ENCODE measurements around the gene CARD8. TPM values are rescaled to one million over a fixed set of nuclear protein-coding genes. Genes with fewer than 3 reads are reported as not detected.
"Not testable (repeated sequence)": the region's sequence is repeated elsewhere in the genome, so short reads cannot be mapped to it uniquely, and the experiment has no call there.

Gene CARD8
- total RNA-seq, 1 experiment from 2014 or later, result 25.6 TPM

DNA sequence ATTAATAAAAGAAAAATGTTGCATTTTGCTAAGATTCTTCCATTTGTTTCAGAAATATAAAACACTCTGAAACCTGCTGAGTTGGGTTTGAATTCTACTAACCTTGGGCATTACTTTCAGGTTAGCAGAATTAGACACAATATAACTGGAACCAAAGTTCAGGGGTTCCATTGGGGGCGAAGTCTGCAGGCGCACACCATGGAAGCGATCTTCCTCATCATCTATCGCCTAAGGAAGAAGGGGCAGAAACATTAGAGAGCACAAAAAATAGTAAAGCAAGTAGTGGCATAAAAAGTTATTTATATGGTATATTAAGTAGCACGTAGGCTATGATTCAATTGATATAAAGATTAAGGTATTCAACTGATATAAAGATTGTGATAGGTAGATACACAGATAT is 34.1 kb downstream of the CARD8 start:
- no peaks in the 10 kb centered on the region for H3K36me3 ChIP-seq (ENCODE audit: low read depth)
- BruUV-seq (replicated peaks), result no TSS peak
- no peaks in the 10 kb centered on the region for H3K9me3 ChIP-seq (ENCODE audit: insufficient read depth, low read depth)
- no peak overlapping the region for H3K27ac ChIP-seq
- no peaks in the 10 kb centered on the region for H3K79me2 ChIP-seq (ENCODE audit: low read depth)
- no peaks in the 10 kb centered on the region for H3K9me2 ChIP-seq (ENCODE audit: insufficient read depth)
- TF ChIP-seq CTCF (conservative IDR thresholded peaks at IDR 0.05) (no peak), EZH2 (IDR thresholded peaks at IDR 0.05; ENCODE audit: low read depth) (no peak)
- ChIA-PET POLR2A (ENCODE audit: unreplicated experiment) (no interaction called here), CTCF (no interaction called here)
- H3F3A ChIP-seq (ENCODE audit: insufficient read depth, low read depth), result no peaks in the 10 kb centered on the region; the same call in 1 of the 2 replicates
- H4K20me1 ChIP-seq (ENCODE audit: insufficient read depth), result no peaks in the 10 kb centered on the region
- H3K27me3 ChIP-seq (ENCODE audit: insufficient read depth, low read depth), result no peaks in the 10 kb centered on the region
- no peak overlapping the region for H2AFZ ChIP-seq
- no peak overlapping the region for H3K4me3 ChIP-seq
- DNase-seq, result no peak
- H3K4me2 ChIP-seq, result no peak overlapping the region
- H3K4me1 ChIP-seq (replicated peaks; ENCODE audit: insufficient read depth), result peaks cover 7% of the 10 kb centered on the region; the same call in 1 of the 2 replicates
- intact Hi-C loops (cut with micrococcal nuclease; ENCODE audit: unreplicated experiment), result no loop called here

- H3K9me3 ChIP-seq (ENCODE audit: insufficient read depth, low read depth); intact Hi-C loops (cut with micrococcal nuclease; ENCODE audit: unreplicated experiment); H3K27me3 ChIP-seq (ENCODE audit: insufficient read depth, low read depth); H3K4me1 ChIP-seq (replicated peaks; ENCODE audit: insufficient read depth); H3K9me2 ChIP-seq (ENCODE audit: insufficient read depth); POLR2A ChIA-PET (ENCODE audit: unreplicated experiment); H3K27ac ChIP-seq; H3K4me3 ChIP-seq; H3K36me3 ChIP-seq (ENCODE audit: low read depth); BruUV-seq (replicated peaks); H3F3A ChIP-seq (ENCODE audit: insufficient read depth, low read depth); H4K20me1 ChIP-seq (ENCODE audit: insufficient read depth); H3K79me2 ChIP-seq (ENCODE audit: low read depth); H3K4me2 ChIP-seq; DNase-seq; H2AFZ ChIP-seq: not testable (repeated sequence)
- CTCF ChIA-PET, result interaction anchor here (0.5 kb wide), 1 partner anchor 1282 kb away, joined by 5 read pairs; no protein-coding TSS in a partner anchor
These were observed 34.9 kb downstream of the CARD8 start for GRCh38 chr19:48220784-48221183.

DNA sequence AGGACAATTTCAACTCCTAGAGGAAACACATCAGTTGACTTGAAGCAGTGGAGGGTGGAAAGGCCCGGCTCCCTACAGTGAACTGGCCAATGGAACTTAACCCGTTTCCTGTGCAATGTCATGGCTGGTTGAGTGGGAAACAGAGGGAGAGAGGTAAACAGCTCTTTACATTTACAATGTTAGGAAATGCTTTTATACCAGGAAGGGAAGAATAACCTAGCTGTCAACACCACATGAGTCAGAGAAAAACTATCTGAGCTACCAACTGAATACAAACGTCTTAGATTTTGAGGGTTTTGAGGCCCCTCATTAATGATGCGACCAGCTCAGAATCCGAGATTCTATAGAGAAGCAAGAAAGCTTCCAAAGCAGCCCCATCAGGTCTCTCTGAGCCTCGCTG is 36.7 kb downstream of the CARD8 start:
- Histone ChIP-seq H3K9me2 (ENCODE audit: insufficient read depth) (no peaks in the 10 kb centered on the region), H3K4me3 (no peak overlapping the region), H3K27me3 (ENCODE audit: insufficient read depth, low read depth) (no peaks in the 10 kb centered on the region), H3K79me2 (ENCODE audit: low read depth) (no peaks in the 10 kb centered on the region), H3K27ac (no peak overlapping the region), H3K4me2 (no peak overlapping the region), H3K4me1 (replicated peaks; ENCODE audit: insufficient read depth) (peaks cover 7% of the 10 kb centered on the region; the same call in 1 of the 2 replicates), H3K36me3 (ENCODE audit: low read depth) (no peaks in the 10 kb centered on the region), H3F3A (ENCODE audit: insufficient read depth, low read depth) (no peaks in the 10 kb centered on the region), H2AFZ (no peak overlapping the region), H3K9me3 (ENCODE audit: insufficient read depth, low read depth) (no peaks in the 10 kb centered on the region), H4K20me1 (ENCODE audit: insufficient read depth) (no peaks in the 10 kb centered on the region)
- intact Hi-C loops (cut with micrococcal nuclease; ENCODE audit: unreplicated experiment), result no loop called here
- TF ChIP-seq CTCF (conservative IDR thresholded peaks at IDR 0.05), result no peak
- no peak for TF ChIP-seq EZH2 (IDR thresholded peaks at IDR 0.05; ENCODE audit: low read depth)
- DNase-seq, result peak in 1 of 2 experiments; percentile 36
- POLR2A ChIA-PET (ENCODE audit: unreplicated experiment), result interaction anchor here (0.7 kb wide), 1 partner anchor 32 kb away, joined by 4 read pairs; no protein-coding TSS in a partner anchor
- BruUV-seq (replicated peaks), result no TSS peak
- CTCF ChIA-PET, result interaction anchor here (0.9 kb wide), 1 partner anchor 15 kb away, joined by 3 read pairs; no protein-coding TSS in a partner anchor

- TF ChIP-seq CTCF (conservative IDR thresholded peaks at IDR 0.05), result no peak
- no peak for TF ChIP-seq EZH2 (IDR thresholded peaks at IDR 0.05; ENCODE audit: low read depth)
- no peaks in the 10 kb centered on the region for H4K20me1 ChIP-seq (ENCODE audit: insufficient read depth)
- POLR2A ChIA-PET (ENCODE audit: unreplicated experiment), result no interaction called here
- no peaks in the 10 kb centered on the region for H3K27me3 ChIP-seq (ENCODE audit: insufficient read depth, low read depth)
- no peak overlapping the region for H3K4me3 ChIP-seq
- no peak for DNase-seq
- no peak overlapping the region for H2AFZ ChIP-seq
- no TSS peak for BruUV-seq (replicated peaks)
- H3K4me2 ChIP-seq, result no peak overlapping the region
- no peak overlapping the region for H3K27ac ChIP-seq
- intact Hi-C loops (cut with micrococcal nuclease; ENCODE audit: unreplicated experiment), result no loop called here
- H3K79me2 ChIP-seq (ENCODE audit: low read depth), result no peaks in the 10 kb centered on the region
- no peaks in the 10 kb centered on the region for H3K36me3 ChIP-seq (ENCODE audit: low read depth)
- H3K4me1 ChIP-seq (replicated peaks; ENCODE audit: insufficient read depth), result peaks cover 7% of the 10 kb centered on the region; the same call in 1 of the 2 replicates
- no peaks in the 10 kb centered on the region for H3F3A ChIP-seq (ENCODE audit: insufficient read depth, low read depth)
- CTCF ChIA-PET, result no interaction called here
- H3K9me3 ChIP-seq (ENCODE audit: insufficient read depth, low read depth), result no peaks in the 10 kb centered on the region
- H3K9me2 ChIP-seq (ENCODE audit: insufficient read depth), result no peaks in the 10 kb centered on the region
These were observed 38.8 kb downstream of the CARD8 start for GRCh38 chr19:48216933-48217332.

Data from PC-9 (cell line).